Glutamatergic neuron (in vitro differentiated cells): ENCODE data around the gene EPB42. TPM values are rescaled to one million over a fixed set of nuclear protein-coding genes. Genes with fewer than 3 reads are reported as not detected.
"Not testable (repeated sequence)": the region's sequence is repeated elsewhere in the genome, so short reads cannot be mapped to it uniquely, and the experiment has no call there.

Experiments
- DNase-seq: peaks from one replicate; pipeline ENCODE4 v3.0.0; 2022
- H3K27ac Mint-ChIP-seq: one replicate; pipeline ENCODE4 v1.8.0; 2020; ENCODE audit warnings: mild to moderate bottlenecking, mixed read lengths, inconsistent platforms; ENCODE audit not compliant: unreplicated experiment
- H3K27me3 Mint-ChIP-seq: one replicate; pipeline ENCODE4 v1.8.0; 2020; ENCODE audit warnings: mild to moderate bottlenecking, moderate library complexity, mixed read lengths, inconsistent platforms; ENCODE audit not compliant: unreplicated experiment
- H3K36me3 Mint-ChIP-seq: one replicate; pipeline ENCODE4 v1.8.0; 2020; ENCODE audit warnings: mild to moderate bottlenecking, mixed read lengths, inconsistent platforms; ENCODE audit not compliant: unreplicated experiment
- H3K4me1 Mint-ChIP-seq: one replicate; pipeline ENCODE4 v1.8.0; 2020; ENCODE audit warnings: mild to moderate bottlenecking, low read depth, mixed read lengths, inconsistent platforms; ENCODE audit not compliant: unreplicated experiment
- H3K4me3 Mint-ChIP-seq: one replicate; pipeline ENCODE4 v1.8.0; 2020; ENCODE audit warnings: mild to moderate bottlenecking, mixed read lengths, inconsistent platforms; ENCODE audit not compliant: unreplicated experiment
- H3K9me3 Mint-ChIP-seq: one replicate; pipeline ENCODE4 v1.8.0; 2020; ENCODE audit warnings: mild to moderate bottlenecking, moderate library complexity, mixed read lengths, inconsistent platforms; ENCODE audit not compliant: unreplicated experiment
- total RNA-seq: library from RNA; stranded (reverse); fragmentation: NEBNext Ultra II Directional; extraction: Animal tissue kit (Norgen Biotek cat#: 25700); gene quantifications from one replicate; pipeline ENCODE4 v1.2.1, GENCODE V29; 2021; ENCODE audit not compliant: unreplicated experiment
- TF ChIP-seq, protein P1 (sequence below): fragments of 200-600 bp; sonication (generic); IDR thresholded peaks from one replicate; pipeline ENCODE4 v1.5.0; 2021; ENCODE audit not compliant: partially characterized antibody, unreplicated experiment

Gene EPB42
- total RNA-seq, 1 donor from 2014 or later = not detected

DNA sequence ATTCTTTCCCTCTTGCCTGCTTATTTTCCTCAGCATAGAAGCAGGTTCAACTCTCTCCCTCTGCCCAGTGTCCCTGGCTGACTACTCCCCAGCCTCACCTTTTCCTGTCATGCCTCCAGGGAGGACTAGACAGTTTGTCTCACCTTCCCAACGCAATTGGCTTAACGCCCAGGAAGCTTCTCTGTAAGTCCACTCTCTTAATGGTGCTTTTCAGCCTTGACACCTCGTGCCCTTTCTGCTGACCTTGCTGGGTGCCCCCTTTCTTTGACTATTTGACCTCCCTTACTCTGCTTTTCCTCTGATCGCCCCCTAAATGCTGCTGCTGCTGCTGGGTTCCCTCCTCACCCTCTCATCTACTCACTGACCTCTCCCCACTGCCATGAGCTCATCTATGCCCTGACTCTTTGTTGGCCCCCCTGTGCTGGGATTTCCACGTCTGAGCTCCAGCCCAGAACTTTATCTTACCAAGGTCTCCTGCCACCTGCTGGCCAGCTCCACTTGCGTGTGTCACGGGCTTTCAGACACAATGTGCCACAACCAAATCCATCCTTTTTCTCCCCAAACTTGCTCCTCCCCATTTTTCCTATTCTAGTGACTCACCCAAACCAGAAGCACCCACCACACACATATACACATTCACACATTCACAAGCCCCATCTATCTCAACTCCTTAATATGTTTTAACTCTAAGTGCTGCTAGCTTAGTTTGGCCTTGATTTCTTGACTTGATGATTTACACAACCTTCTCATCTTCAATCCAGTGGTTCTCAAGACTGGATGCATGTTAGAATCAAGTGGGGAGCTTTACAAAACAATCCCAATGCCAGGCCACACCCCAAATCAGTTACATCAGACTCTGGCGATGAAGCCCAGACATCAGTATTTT, 16.6 kb downstream of the EPB42 start:
- Mint-ChIP-seq H3K27ac (no peak overlapping the region), H3K36me3 (no peaks in the 10 kb centered on the region), H3K4me3 (no peak overlapping the region), H3K27me3 (peaks cover 7% of the 10 kb centered on the region), H3K9me3 (no peaks in the 10 kb centered on the region), H3K4me1 (no peaks in the 10 kb centered on the region)
- TF ChIP-seq, protein P1, sequence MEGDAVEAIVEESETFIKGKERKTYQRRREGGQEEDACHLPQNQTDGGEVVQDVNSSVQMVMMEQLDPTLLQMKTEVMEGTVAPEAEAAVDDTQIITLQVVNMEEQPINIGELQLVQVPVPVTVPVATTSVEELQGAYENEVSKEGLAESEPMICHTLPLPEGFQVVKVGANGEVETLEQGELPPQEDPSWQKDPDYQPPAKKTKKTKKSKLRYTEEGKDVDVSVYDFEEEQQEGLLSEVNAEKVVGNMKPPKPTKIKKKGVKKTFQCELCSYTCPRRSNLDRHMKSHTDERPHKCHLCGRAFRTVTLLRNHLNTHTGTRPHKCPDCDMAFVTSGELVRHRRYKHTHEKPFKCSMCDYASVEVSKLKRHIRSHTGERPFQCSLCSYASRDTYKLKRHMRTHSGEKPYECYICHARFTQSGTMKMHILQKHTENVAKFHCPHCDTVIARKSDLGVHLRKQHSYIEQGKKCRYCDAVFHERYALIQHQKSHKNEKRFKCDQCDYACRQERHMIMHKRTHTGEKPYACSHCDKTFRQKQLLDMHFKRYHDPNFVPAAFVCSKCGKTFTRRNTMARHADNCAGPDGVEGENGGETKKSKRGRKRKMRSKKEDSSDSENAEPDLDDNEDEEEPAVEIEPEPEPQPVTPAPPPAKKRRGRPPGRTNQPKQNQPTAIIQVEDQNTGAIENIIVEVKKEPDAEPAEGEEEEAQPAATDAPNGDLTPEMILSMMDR = peak; percentile 9
- peak; percentile 62 for DNase-seq

DNA sequence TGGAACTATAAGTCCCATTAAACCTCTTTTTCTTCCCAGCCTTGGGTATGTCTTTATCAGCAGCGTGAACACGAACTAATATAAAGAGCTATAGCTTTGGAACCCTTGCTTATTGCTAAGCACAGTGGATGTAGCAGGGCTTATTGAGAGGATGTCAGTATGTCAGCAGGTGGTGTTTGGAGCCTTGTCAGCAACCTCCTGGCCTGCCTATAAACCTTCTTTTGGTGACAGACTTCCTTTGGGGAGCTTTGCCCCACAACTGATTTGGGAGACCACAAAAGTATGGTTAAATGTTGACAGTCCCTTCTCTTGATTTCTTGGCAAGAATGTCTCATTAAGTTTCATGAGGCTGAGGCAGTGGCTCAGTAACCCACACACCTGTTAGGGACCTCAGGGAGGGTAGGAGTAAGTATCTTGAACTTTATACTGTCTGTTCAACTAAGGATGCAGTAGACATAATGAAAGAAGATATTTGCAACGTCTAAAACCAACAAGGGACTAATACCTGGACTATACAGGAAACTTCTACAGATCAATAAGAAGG, 20.8 kb downstream of the EPB42 start:
- no peak overlapping the region for H3K27ac Mint-ChIP-seq
- no peaks in the 10 kb centered on the region for H3K4me1 Mint-ChIP-seq
- TF ChIP-seq, protein P1 = no peak
- H3K4me3 Mint-ChIP-seq = no peak overlapping the region
- H3K9me3 Mint-ChIP-seq = peaks cover 2% of the 10 kb centered on the region
- no peak for DNase-seq
- H3K27me3 Mint-ChIP-seq = peaks cover 6% of the 10 kb centered on the region
- H3K36me3 Mint-ChIP-seq = peaks cover 11% of the 10 kb centered on the region

DNA sequence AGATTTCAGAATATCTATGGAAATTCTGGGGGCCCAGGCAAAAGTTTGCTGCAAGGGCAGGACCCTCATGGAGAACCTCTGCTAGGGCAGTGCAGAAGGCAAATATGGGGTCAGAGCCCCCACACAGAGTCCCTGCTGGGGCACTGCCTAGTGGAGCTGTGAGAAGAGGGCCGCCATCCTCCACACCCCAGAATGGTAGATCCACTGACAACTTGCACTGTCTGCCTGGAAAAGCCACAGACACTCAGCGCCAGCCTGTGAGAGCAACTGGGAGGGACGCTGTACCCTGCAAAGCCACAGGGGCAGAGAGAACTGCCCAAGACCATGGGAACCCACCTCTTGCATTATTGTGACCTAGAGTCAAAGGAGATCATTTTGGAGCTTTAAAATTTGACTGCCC, 21.8 kb downstream of the EPB42 start:
- TF ChIP-seq, protein P1 = no peak
- Mint-ChIP-seq H3K4me1 (no peaks in the 10 kb centered on the region), H3K4me3 (no peak overlapping the region), H3K27ac (no peak overlapping the region), H3K27me3 (peaks cover 2% of the 10 kb centered on the region), H3K36me3 (peaks cover 11% of the 10 kb centered on the region), H3K9me3 (peaks cover 2% of the 10 kb centered on the region)
- DNase-seq = no peak

DNA sequence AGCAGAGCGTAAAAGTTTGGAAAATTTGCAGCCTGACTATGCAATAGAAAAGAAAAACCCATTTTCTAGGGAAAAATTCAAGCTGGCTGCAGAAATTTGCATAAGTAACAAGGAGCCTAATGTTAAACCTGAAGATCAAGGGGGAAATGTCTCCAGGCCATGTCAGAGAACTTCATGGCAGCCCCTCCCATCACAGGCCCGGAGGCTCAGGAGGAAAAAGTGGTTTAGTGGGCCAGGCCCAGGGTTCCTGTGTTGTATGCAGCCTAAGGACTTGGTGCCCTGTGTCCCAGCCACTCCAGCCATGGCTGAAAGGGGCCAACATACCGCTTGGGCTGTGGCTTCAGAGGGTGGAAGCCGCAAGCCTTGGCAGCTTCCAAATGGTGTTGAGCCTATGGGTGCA, 22.3 kb downstream of the EPB42 start:
- H3K36me3 Mint-ChIP-seq = peaks cover 11% of the 10 kb centered on the region
- not testable (repeated sequence) for H3K4me3 Mint-ChIP-seq, H3K27ac Mint-ChIP-seq, H3K4me1 Mint-ChIP-seq, H3K9me3 Mint-ChIP-seq, H3K27me3 Mint-ChIP-seq, DNase-seq

DNA sequence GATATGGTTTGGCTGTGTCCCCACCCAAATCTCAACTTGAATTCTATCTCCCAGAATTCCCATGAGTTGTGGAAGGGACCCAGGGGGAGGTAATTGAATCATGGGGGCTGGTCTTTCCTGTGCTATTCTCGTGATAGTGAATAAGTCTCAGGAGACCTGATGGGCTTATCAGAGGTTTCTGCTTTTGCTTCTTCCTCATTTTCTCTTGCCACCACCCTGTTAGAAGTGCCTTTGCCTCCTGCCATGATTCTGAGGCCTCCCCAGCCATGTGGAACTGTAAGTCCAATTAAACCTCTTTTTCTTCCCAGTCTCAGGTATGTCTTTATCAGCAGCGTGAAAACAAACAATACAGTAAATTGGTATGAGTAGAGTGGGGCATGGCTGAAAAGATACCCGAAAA, 23.0 kb downstream of the EPB42 start:
- not testable (repeated sequence) for H3K4me1 Mint-ChIP-seq, H3K27ac Mint-ChIP-seq, H3K9me3 Mint-ChIP-seq, H3K27me3 Mint-ChIP-seq, DNase-seq, H3K4me3 Mint-ChIP-seq
- H3K36me3 Mint-ChIP-seq = peaks cover 11% of the 10 kb centered on the region
